NCI-H1105 treated with DMSO at 0.1 percent for 48 hours (cell line): ENCODE measurements around the gene TBX1.

ENCODE experiments used
- DNase-seq: peaks from one replicate; lab custom pipeline; 2025; lab: John Stamatoyannopoulos, UW

The TBX1 gene

GRCh38 chr22:19815093-19815822 is 54.7 kb downstream of the TBX1 start:
- no peak for DNase-seq

- DNase-seq: no peak
Measured at GRCh38 chr22:19815823-19816290, 55.3 kb downstream of the TBX1 start.

GRCh38 chr22:19816372-19817119 is 56.0 kb downstream of the TBX1 start:
- DNase-seq: no peak
